OCI-LY1 (cell line): ENCODE results near the gene EIF2S2.
A peak's percentile ranks its signal among the peaks of the same experiment; 100 is the strongest.

ENCODE experiments used
- H2AFZ ChIP-seq: fragments of 200-600 bp; sonication (generic), shearing (Covaris generic); 2 replicates; pipeline ENCODE4 v1.6.0; 2014; ENCODE audit warnings: antibody characterized with exemption, mild to moderate bottlenecking, low read length
- H3F3A ChIP-seq: fragments of 200-600 bp; sonication (generic), shearing (Covaris generic); 2 replicates; pipeline ENCODE4 v1.6.0; 2014; ENCODE audit warnings: mild to moderate bottlenecking, antibody characterized with exemption, low read length, moderate library complexity; ENCODE audit not compliant: insufficient read depth
- H3K27ac ChIP-seq: fragments of 200-600 bp; sonication (generic); 2 replicates; pipeline ENCODE4 v1.5.1; 2014; ENCODE audit warnings: low read length, mixed run types, mild to moderate bottlenecking, low read depth; ENCODE audit not compliant: poor library complexity, severe bottlenecking
- H3K27me3 ChIP-seq: fragments of 200-600 bp; sonication (generic); 2 replicates; pipeline ENCODE4 v1.6.0; 2014; ENCODE audit warnings: antibody characterized with exemption, mild to moderate bottlenecking, low read length, moderate library complexity; ENCODE audit not compliant: insufficient read depth
- H3K36me3 ChIP-seq: fragments of 200-600 bp; sonication (generic); 2 replicates; pipeline ENCODE4 v1.6.1; 2014; ENCODE audit warnings: mild to moderate bottlenecking, antibody characterized with exemption, low read length, moderate library complexity, mixed read lengths; ENCODE audit not compliant: insufficient read depth
- H3K4me1 ChIP-seq: fragments of 200-600 bp; sonication (generic); 2 replicates; pipeline ENCODE4 v1.5.1; 2014; ENCODE audit warnings: mild to moderate bottlenecking, low read length, moderate library complexity; ENCODE audit not compliant: insufficient read depth, severe bottlenecking
- H3K4me2 ChIP-seq: fragments of 200-600 bp; sonication (generic), shearing (Covaris generic); 2 replicates; pipeline ENCODE4 v1.6.1; 2014; ENCODE audit warnings: low read length
- H3K4me3 ChIP-seq: fragments of 200-600 bp; sonication (generic); 2 replicates; pipeline ENCODE4 v1.5.1; 2014; ENCODE audit warnings: low read length, low read depth, mild to moderate bottlenecking, mixed read lengths; ENCODE audit not compliant: poor library complexity, severe bottlenecking
- H3K79me2 ChIP-seq: fragments of 200-600 bp; shearing (Covaris generic); 2 replicates; pipeline ENCODE4 v1.6.1; 2016; ENCODE audit warnings: mixed run types, low read length, mixed read lengths; ENCODE audit not compliant: insufficient read depth
- H3K9ac ChIP-seq: fragments of 200-600 bp; sonication (generic), shearing (Covaris generic); 2 replicates; pipeline ENCODE4 v1.6.1; 2014; ENCODE audit warnings: mild to moderate bottlenecking, low read length, mixed read lengths
- H3K9me2 ChIP-seq: fragments of 200-600 bp; sonication (generic), shearing (Covaris generic); 2 replicates; pipeline ENCODE4 v1.6.1; 2014; ENCODE audit warnings: low read depth, mild to moderate bottlenecking, low read length, mixed read lengths
- H3K9me3 ChIP-seq: fragments of 200-600 bp; shearing (Covaris generic); 2 replicates; pipeline ENCODE4 v1.6.1; 2014; ENCODE audit warnings: low read length, mixed read lengths
- H4K20me1 ChIP-seq: fragments of 200-600 bp; sonication (generic), shearing (Covaris generic); 2 replicates; pipeline ENCODE4 v1.6.0; 2016; ENCODE audit warnings: mild to moderate bottlenecking, low read length; ENCODE audit not compliant: insufficient read depth
- CTCF ChIP-seq: fragments of 200-600 bp; sonication (generic), shearing (Covaris generic); IDR thresholded peaks from 2 replicates; pipeline ENCODE4 v1.5.1; 2017; ENCODE audit warnings: mild to moderate bottlenecking, antibody characterized with exemption, low read length, moderate library complexity, mixed read lengths
- EZH2 ChIP-seq: fragments of 200-600 bp; sonication (generic), shearing (Covaris generic); IDR thresholded peaks from 2 replicates; pipeline ENCODE4 v1.8.0; 2017; ENCODE audit warnings: borderline replicate concordance, mixed run types, mild to moderate bottlenecking, antibody characterized with exemption, low read length, moderate library complexity, mixed read lengths

The EIF2S2 gene

GRCh38 chr20:34070859-34071258, 41.2 kb downstream of the EIF2S2 start:
- H3K4me1 ChIP-seq: no peaks in the 10 kb centered on the region
- H3K4me3 ChIP-seq: no peak overlapping the region
- no peaks in the 10 kb centered on the region for H3F3A ChIP-seq
- H3K9me2 ChIP-seq: no peaks in the 10 kb centered on the region
- no peaks in the 10 kb centered on the region for H3K27me3 ChIP-seq
- no peak overlapping the region for H3K9ac ChIP-seq
- no peaks in the 10 kb centered on the region for H3K79me2 ChIP-seq
- H3K27ac ChIP-seq: no peak overlapping the region
- H2AFZ ChIP-seq: no peak overlapping the region
- H3K4me2 ChIP-seq: no peak overlapping the region
- peaks cover 37% of the 10 kb centered on the region; the same call in 1 of the 2 replicates for H3K36me3 ChIP-seq
- H3K9me3 ChIP-seq: no peaks in the 10 kb centered on the region
- no peaks in the 10 kb centered on the region for H4K20me1 ChIP-seq
- TF ChIP-seq CTCF (no peak), EZH2 (no peak)

GRCh38 chr20:34070079-34070439, 42.0 kb downstream of the EIF2S2 start:
- H3F3A ChIP-seq: no peaks in the 10 kb centered on the region

GRCh38 chr20:34069341-34070078, 42.5 kb downstream of the EIF2S2 start:
- H3K4me3 ChIP-seq: no peak overlapping the region
- no peak overlapping the region for H3K9ac ChIP-seq
- TF ChIP-seq EZH2 (no peak), CTCF (peak; percentile 88)
- H3K4me1 ChIP-seq: no peaks in the 10 kb centered on the region
- H2AFZ ChIP-seq: no peak overlapping the region
- H3F3A ChIP-seq: no peaks in the 10 kb centered on the region
- H3K9me3 ChIP-seq: no peaks in the 10 kb centered on the region
- no peaks in the 10 kb centered on the region for H3K9me2 ChIP-seq
- no peaks in the 10 kb centered on the region for H3K79me2 ChIP-seq
- no peaks in the 10 kb centered on the region for H3K27me3 ChIP-seq
- H3K4me2 ChIP-seq: no peak overlapping the region
- peaks cover 38% of the 10 kb centered on the region; the same call in 1 of the 2 replicates for H3K36me3 ChIP-seq
- H3K27ac ChIP-seq: no peak overlapping the region
- H4K20me1 ChIP-seq: no peaks in the 10 kb centered on the region

More at GRCh38 chr20:34070079-34070439, 42.0 kb downstream of the EIF2S2 start:
- no peak overlapping the region for H3K4me3 ChIP-seq
- H3K9me2 ChIP-seq: no peaks in the 10 kb centered on the region
- H3K79me2 ChIP-seq: no peaks in the 10 kb centered on the region
- no peak overlapping the region for H2AFZ ChIP-seq
- no peaks in the 10 kb centered on the region for H4K20me1 ChIP-seq
- H3K4me2 ChIP-seq: no peak overlapping the region
- no peaks in the 10 kb centered on the region for H3K4me1 ChIP-seq
- no peak for TF ChIP-seq EZH2
- no peak for TF ChIP-seq CTCF
- no peak overlapping the region for H3K9ac ChIP-seq
- no peaks in the 10 kb centered on the region for H3K9me3 ChIP-seq
- H3K27me3 ChIP-seq: no peaks in the 10 kb centered on the region
- peaks cover 41% of the 10 kb centered on the region; the same call in 1 of the 2 replicates for H3K36me3 ChIP-seq
- no peak overlapping the region for H3K27ac ChIP-seq
